BLaER1 treated with 17β-estradiol and CSF1 and Interleukin-3, amounts not matched to agents 10 nM and 100 nM (cell line): Measurements from ENCODE around the gene LAMTOR4.

ENCODE experiments used
- H3K27ac ChIP-seq, 11 experiments: shearing (Covaris generic); formaldehyde crosslinking; 2 replicates each; pipeline ENCODE4 v1.8.1; 2022
- H3K27me3 ChIP-seq, 11 experiments: shearing (Covaris generic); formaldehyde crosslinking; 2 replicates each; pipeline ENCODE4 v1.8.1; 2022
- H3K36me3 ChIP-seq, 11 experiments: shearing (Covaris generic); formaldehyde crosslinking; 2 replicates each; pipeline ENCODE4 v1.8.1; 2022
- H3K4me1 ChIP-seq, 10 experiments: shearing (Covaris generic); formaldehyde crosslinking; 2 replicates each; pipeline ENCODE4 v1.8.1; 2022
- H3K4me2 ChIP-seq, 11 experiments: shearing (Covaris generic); formaldehyde crosslinking; 2 replicates each; pipeline ENCODE4 v1.8.1; 2022
- H3K4me3 ChIP-seq, 10 experiments: shearing (Covaris generic); formaldehyde crosslinking; 2 replicates each; pipeline ENCODE4 v1.8.1; 2022
- H3K9ac ChIP-seq, 11 experiments: shearing (Covaris generic); formaldehyde crosslinking; 2 replicates each; pipeline ENCODE4 v1.8.1; 2022
- H3K9me3 ChIP-seq, 11 experiments: shearing (Covaris generic); formaldehyde crosslinking; replicated peaks in 1 of 11; 2 replicates each; pipeline ENCODE4 v1.8.1; 2022
- H4K20me1 ChIP-seq, 11 experiments: shearing (Covaris generic); formaldehyde crosslinking; 2 replicates each; pipeline ENCODE4 v1.8.1; 2022
- Cebpa-rat ChIP-seq, 11 experiments: shearing (Covaris generic); IDR thresholded peaks; 2 replicates each; pipeline ENCODE4 v1.8.1; 2022

LAMTOR4 gene

GRCh38 chr7:100107125-100107737, 41.5 kb upstream of the LAMTOR4 start:
- peak overlapping the region in 3 of 11 experiments; percentile 13 to 47 (median 30); a peak in 2 of 22 replicates for H3K9ac ChIP-seq
- no peak overlapping the region for H3K4me3 ChIP-seq
- no peaks in the 10 kb centered on the region for H3K9me3 ChIP-seq
- H4K20me1 ChIP-seq, result peaks cover 0 to 20% (median 0%) of the 10 kb centered on the region in 11 experiments; a peak in 4 of 22 replicates
- no peak overlapping the region; a peak in 1 of 22 replicates for H3K27ac ChIP-seq
- peaks cover 7 to 45% (median 34%) of the 10 kb centered on the region in 10 experiments for H3K4me1 ChIP-seq
- no peaks in the 10 kb centered on the region for H3K27me3 ChIP-seq
- H3K4me2 ChIP-seq, result no peak overlapping the region
- peaks cover 85 to 96% (median 91%) of the 10 kb centered on the region in 11 experiments for H3K36me3 ChIP-seq
- TF ChIP-seq Cebpa-rat (IDR thresholded peaks at IDR 0.05), result no peak

DNA sequence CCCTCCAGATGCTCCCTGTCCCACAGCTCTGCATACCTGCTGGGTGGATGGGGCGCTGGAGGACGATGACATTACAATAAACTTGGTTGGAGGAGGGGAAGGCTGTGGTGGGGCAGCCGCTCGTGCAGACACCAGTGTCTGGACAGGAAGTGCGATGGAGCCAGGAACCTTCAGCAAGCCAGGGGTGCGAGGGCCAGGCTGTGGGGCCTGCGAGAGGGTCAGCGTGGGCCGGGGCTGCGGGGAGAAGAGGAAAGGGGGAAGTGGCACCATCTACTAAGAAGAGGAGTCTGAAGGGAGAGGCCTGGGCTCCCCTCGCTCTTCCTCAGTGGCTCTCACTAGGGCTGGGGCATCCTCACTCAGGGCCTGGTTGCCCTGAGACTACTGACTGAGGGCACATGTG, 40.8 kb upstream of the LAMTOR4 start:
- Histone ChIP-seq H3K9me3 (no peaks in the 10 kb centered on the region), H3K27ac (no peak overlapping the region; a peak in 1 of 22 replicates), H3K36me3 (peaks cover 91 to 100% (median 97%) of the 10 kb centered on the region in 11 experiments), H3K4me1 (peaks cover 5 to 44% (median 31%) of the 10 kb centered on the region in 10 experiments; a peak in 19 of 20 replicates), H3K4me2 (no peak overlapping the region), H3K9ac (0 out of 22 replicates have a peak overlapping the region, but pooled peaks of 3 of the 11 experiments have one; percentile 9 to 47 (median 17)), H3K27me3 (no peaks in the 10 kb centered on the region), H4K20me1 (peaks cover 0 to 22% (median 0%) of the 10 kb centered on the region in 11 experiments; a peak in 4 of 22 replicates), H3K4me3 (no peak overlapping the region)
- TF ChIP-seq Cebpa-rat (IDR thresholded peaks at IDR 0.05), result no peak

DNA sequence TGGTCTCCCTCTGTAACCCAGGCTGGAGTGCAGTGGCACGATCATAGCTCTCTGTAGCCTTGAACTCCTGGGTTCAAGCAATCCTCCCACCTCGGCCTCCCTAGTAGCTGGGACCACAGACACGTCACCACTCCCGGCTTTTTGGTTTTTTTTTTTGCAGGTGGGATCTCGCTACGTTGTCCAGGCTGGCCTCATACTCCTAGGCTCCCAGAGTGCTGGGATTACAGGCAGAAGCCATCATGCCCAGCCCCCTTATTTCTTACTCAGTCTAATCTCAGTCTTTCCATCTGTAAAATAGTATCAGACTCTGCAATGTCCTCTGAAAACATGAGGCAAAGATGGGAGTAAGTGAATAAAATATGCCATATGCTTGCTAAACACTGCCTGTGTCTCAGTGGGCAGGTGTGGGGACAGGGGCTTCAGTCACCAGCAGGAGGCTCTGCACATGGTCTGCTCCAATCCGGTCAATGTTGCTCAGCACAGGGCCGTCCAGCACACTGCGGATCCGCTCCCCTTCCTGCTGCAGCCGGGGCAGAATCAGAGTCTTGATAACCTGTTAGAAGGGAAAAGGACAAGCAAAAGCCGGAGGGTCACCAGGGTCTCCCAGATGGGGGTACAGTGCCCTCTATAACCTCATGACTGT, 39.1 kb upstream of the LAMTOR4 start:
- Histone ChIP-seq H4K20me1 (peaks cover 0 to 22% (median 0%) of the 10 kb centered on the region in 11 experiments; a peak in 4 of 22 replicates), H3K4me1 (peaks cover 5 to 30% (median 18%) of the 10 kb centered on the region in 10 experiments; a peak in 18 of 20 replicates), H3K9ac (peak overlapping the region in 1 of 11 experiments; percentile 0; a peak in 1 of 22 replicates), H3K4me3 (no peak overlapping the region), H3K4me2 (no peak overlapping the region), H3K27me3 (no peaks in the 10 kb centered on the region), H3K27ac (no peak overlapping the region), H3K36me3 (peaks cover 80 to 99% (median 95%) of the 10 kb centered on the region in 11 experiments), H3K9me3 (no peaks in the 10 kb centered on the region)
- TF ChIP-seq Cebpa-rat (IDR thresholded peaks at IDR 0.05), result no peak

- Histone ChIP-seq H3K4me2 (peak overlapping the region in 9 of 11 experiments; percentile 12 to 66 (median 60); a peak in 14 of 22 replicates), H3K27me3 (no peaks in the 10 kb centered on the region), H3K36me3 (peaks cover 65 to 96% (median 82%) of the 10 kb centered on the region in 11 experiments), H3K27ac (peak overlapping the region in 1 of 11 experiments; percentile 10; a peak in 1 of 22 replicates), H3K9me3 (no peaks in the 10 kb centered on the region), H3K4me1 (peaks cover 5 to 30% (median 18%) of the 10 kb centered on the region in 10 experiments; a peak in 18 of 20 replicates), H4K20me1 (peaks cover 0 to 19% (median 0%) of the 10 kb centered on the region in 11 experiments; a peak in 4 of 22 replicates), H3K9ac (peak overlapping the region in 10 of 11 experiments; percentile 11 to 64 (median 38); a peak in 16 of 22 replicates), H3K4me3 (no peak overlapping the region)
- TF ChIP-seq Cebpa-rat (IDR thresholded peaks at IDR 0.05), result no peak
Observed at GRCh38 chr7:100111156-100111555, 37.6 kb upstream of the LAMTOR4 start.

DNA sequence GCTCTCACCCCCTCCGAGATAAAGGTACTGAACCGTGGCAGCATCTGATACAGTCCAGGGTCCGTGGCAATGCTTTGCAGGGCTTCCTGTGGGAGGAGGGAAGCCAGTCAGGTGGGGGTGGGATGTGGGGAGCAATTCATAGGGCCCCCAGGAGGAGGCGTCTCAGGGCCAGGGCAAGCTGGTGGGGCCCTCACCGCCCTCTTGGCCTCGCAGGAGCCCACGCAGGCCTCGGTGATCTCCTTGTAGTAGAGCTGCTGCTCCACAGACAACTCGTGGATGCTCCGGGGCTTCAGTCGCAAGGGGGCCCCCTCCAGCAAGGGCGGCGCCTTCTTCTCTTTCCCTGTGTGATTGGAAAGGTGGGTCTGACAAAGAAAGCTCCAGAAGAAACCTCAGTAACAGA, 36.8 kb upstream of the LAMTOR4 start:
- H3K36me3 ChIP-seq, result peaks cover 60 to 93% (median 76%) of the 10 kb centered on the region in 11 experiments
- H3K27ac ChIP-seq, result peak overlapping the region in 5 of 11 experiments; percentile 2 to 38 (median 13); a peak in 6 of 22 replicates

DNA sequence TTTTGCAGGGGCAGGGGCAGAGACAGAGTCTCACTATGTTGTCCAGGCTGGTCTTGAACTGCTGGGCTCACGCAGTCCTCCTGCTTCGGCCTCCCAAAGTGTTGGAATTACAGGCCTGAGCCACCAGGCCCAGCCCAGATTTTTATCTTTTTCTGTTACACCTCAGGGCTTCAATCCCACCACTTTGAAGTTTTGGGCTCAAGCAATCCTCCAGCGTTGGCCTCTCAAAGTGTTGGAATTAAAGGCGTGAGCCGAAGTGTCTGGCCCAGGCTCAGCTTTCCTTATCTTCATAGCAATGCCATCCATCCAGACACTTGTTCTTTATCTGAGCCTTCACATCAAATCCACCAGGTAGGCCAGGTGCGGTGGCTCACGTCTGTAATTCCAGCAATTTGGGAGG, 33.7 kb upstream of the LAMTOR4 start:
- Histone ChIP-seq H3K27ac (no peak overlapping the region), H3K36me3 (peaks cover 29 to 62% (median 46%) of the 10 kb centered on the region in 11 experiments), H3K4me2 (no peak overlapping the region), H3K4me3 (no peak overlapping the region), H3K27me3 (no peaks in the 10 kb centered on the region), H3K4me1 (peaks cover 16 to 29% (median 25%) of the 10 kb centered on the region in 10 experiments), H3K9ac (no peak overlapping the region), H3K9me3 (no peaks in the 10 kb centered on the region), H4K20me1 (0 out of 22 replicates have a peak, but pooled peaks cover 0 to 6% (median 0%) of the 10 kb centered on the region in 11 experiments)
- TF ChIP-seq Cebpa-rat (IDR thresholded peaks at IDR 0.05), result no peak

More for the DNA sequence above, 36.8 kb upstream of the LAMTOR4 start:
- Histone ChIP-seq H4K20me1 (peaks cover 0 to 18% (median 0%) of the 10 kb centered on the region in 11 experiments; a peak in 4 of 22 replicates), H3K4me2 (peak overlapping the region in 10 of 11 experiments; percentile 12 to 66 (median 58); a peak in 17 of 22 replicates), H3K27me3 (no peaks in the 10 kb centered on the region), H3K9me3 (no peaks in the 10 kb centered on the region), H3K9ac (peak overlapping the region in 10 of 11 experiments; percentile 15 to 64 (median 42); a peak in 16 of 22 replicates), H3K4me1 (peaks cover 5 to 30% (median 18%) of the 10 kb centered on the region in 10 experiments; a peak in 18 of 20 replicates), H3K4me3 (no peak overlapping the region)
- TF ChIP-seq Cebpa-rat (IDR thresholded peaks at IDR 0.05), result no peak

DNA sequence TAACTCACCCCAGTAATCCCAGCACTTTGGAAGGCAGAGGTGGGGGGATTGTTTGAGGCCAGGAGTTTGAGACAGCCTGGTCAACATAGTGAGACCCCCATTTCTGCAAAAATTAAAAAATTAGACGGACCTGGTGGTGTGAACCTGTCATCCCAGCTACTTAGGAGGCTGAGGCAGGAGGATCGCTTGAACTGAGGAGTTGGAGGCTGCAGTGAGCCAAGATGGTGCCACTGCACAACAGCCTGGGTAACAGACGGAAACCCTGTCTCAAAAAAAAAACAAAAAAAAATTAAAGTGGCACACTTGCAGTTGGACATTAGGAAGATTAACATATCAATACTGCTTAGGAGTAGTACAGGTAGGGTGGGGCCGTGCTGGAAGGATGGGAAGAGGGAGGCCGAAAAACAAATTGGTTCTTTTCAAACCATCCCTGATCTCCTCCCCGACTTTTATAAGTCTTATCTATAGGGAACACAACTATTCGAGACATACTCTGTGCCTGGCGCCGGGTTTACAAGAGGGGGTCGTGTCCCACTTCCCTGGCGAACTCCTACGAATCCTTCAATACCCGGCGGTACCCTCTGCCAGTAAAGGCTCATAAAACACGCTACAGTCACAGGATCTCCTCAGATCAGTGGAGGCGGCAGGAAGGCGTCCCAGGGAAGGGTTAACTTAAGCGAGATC, 30.2 kb upstream of the LAMTOR4 start:
- Histone ChIP-seq H3K27ac (peak overlapping the region; percentile 87 to 97 (median 93); a peak in 21 of 22 replicates), H3K9ac (peak overlapping the region; percentile 77 to 94 (median 89)), H3K27me3 (no peaks in the 10 kb centered on the region), H4K20me1 (no peaks in the 10 kb centered on the region), H3K4me3 (peak overlapping the region; percentile 77 to 95 (median 84)), H3K9me3 (no peaks in the 10 kb centered on the region), H3K4me2 (peak overlapping the region; percentile 81 to 91 (median 88)), H3K4me1 (peaks cover 16 to 37% (median 21%) of the 10 kb centered on the region in 10 experiments), H3K36me3 (peaks cover 5 to 40% (median 19%) of the 10 kb centered on the region in 11 experiments; a peak in 19 of 22 replicates)
- no peak for TF ChIP-seq Cebpa-rat (IDR thresholded peaks at IDR 0.05)
